Loucy (cell line): ENCODE measurements around the gene LPP.

Source experiments
- H2AFZ ChIP-seq: fragments of 200-600 bp; sonication (generic); 2 replicates; pipeline ENCODE4 v1.6.0; 2016; ENCODE audit warnings: antibody characterized with exemption, mild to moderate bottlenecking, low read length, moderate library complexity
- H3F3A ChIP-seq: fragments of 200-600 bp; 2 replicates; pipeline ENCODE4 v1.6.0; 2016; ENCODE audit warnings: antibody characterized with exemption, low read depth, mild to moderate bottlenecking
- H3K27me3 ChIP-seq: fragments of 200-600 bp; sonication (generic); 2 replicates; pipeline ENCODE4 v1.6.1; 2014; ENCODE audit warnings: low read length, mild to moderate bottlenecking; ENCODE audit not compliant: insufficient read depth, poor library complexity, severe bottlenecking
- H3K36me3 ChIP-seq: fragments of 200-600 bp; sonication (generic); 2 replicates; pipeline ENCODE4 v1.6.1; 2016; ENCODE audit warnings: low read length; ENCODE audit not compliant: insufficient read depth
- H3K4me1 ChIP-seq: fragments of 200-600 bp; sonication (generic); 2 replicates; pipeline ENCODE4 v1.5.1; 2014; ENCODE audit warnings: low read length, mild to moderate bottlenecking; ENCODE audit not compliant: insufficient read depth, poor library complexity, severe bottlenecking
- H3K4me2 ChIP-seq: fragments of 200-600 bp; sonication (generic); 2 replicates; pipeline ENCODE4 v1.6.0; 2014; ENCODE audit warnings: antibody characterized with exemption, low read length, low read depth, mild to moderate bottlenecking; ENCODE audit not compliant: poor library complexity, severe bottlenecking
- H3K4me3 ChIP-seq: fragments of 200-600 bp; sonication (generic); 2 replicates; pipeline ENCODE4 v1.5.1; 2014; ENCODE audit warnings: low read length, mild to moderate bottlenecking, mixed read lengths; ENCODE audit not compliant: poor library complexity, severe bottlenecking
- H3K79me2 ChIP-seq: fragments of 200-600 bp; sonication (generic); 2 replicates; pipeline ENCODE4 v1.6.1; 2014; ENCODE audit warnings: low read length; ENCODE audit not compliant: insufficient read depth
- H3K9ac ChIP-seq: fragments of 200-600 bp; sonication (generic); 2 replicates; pipeline ENCODE4 v1.6.0; 2014; ENCODE audit warnings: mild to moderate bottlenecking, low read depth, low read length, moderate library complexity; ENCODE audit not compliant: poor library complexity, severe bottlenecking
- H3K9me2 ChIP-seq: fragments of 200-600 bp; sonication (generic); replicated peaks from 2 replicates; pipeline ENCODE4 v1.6.1; 2016; ENCODE audit warnings: low read depth, low read length, mixed read lengths
- H3K9me3 ChIP-seq: fragments of 200-600 bp; sonication (generic); 2 replicates; pipeline ENCODE4 v1.6.1; 2014; ENCODE audit warnings: mild to moderate bottlenecking, antibody characterized with exemption, low read length, low read depth; ENCODE audit not compliant: insufficient read depth
- H4K20me1 ChIP-seq: fragments of 200-600 bp; sonication (generic); 2 replicates; pipeline ENCODE4 v1.6.0; 2014; ENCODE audit warnings: antibody characterized with exemption, low read length, mild to moderate bottlenecking; ENCODE audit not compliant: insufficient read depth, poor library complexity, severe bottlenecking
- EZH2phosphoT487 ChIP-seq: fragments of 200-600 bp; IDR thresholded peaks from 2 replicates; pipeline ENCODE4 v1.6.1; 2018; ENCODE audit warnings: antibody characterized with exemption, mild to moderate bottlenecking, moderate library complexity, borderline replicate concordance
- TF ChIP-seq, protein P1 (sequence below): fragments of 200-600 bp; sonication (generic); conservative IDR thresholded peaks from 2 replicates; pipeline ENCODE4 v1.5.1; 2014; ENCODE audit warnings: mild to moderate bottlenecking, antibody characterized with exemption, low read length

The LPP gene

DNA sequence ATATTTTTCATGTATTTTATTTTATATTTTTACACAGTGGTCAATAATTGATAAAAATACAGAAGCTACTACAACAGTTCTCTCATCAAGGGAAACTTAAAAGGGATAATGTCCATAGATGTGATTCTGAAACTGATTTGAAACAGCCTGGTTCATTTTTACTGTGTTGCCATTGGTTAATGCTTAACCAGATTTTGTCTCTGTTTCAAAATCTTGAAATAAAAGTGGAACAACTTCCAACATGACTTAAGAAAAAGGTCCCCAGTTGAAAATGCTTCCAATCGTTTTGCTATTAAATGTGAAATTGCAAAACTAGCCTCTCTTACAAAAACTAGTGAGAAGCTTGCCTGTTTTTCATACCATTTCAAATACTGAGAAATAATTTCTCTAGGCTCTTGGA, 240.7 kb downstream of the LPP start:
- Histone ChIP-seq H3K4me1 (no peaks in the 10 kb centered on the region), H3K79me2 (no peaks in the 10 kb centered on the region), H4K20me1 (no peaks in the 10 kb centered on the region), H3K9me3 (no peaks in the 10 kb centered on the region), H3F3A (no peaks in the 10 kb centered on the region), H3K9ac (no peak overlapping the region), H2AFZ (no peak overlapping the region), H3K4me3 (no peak overlapping the region), H3K9me2 (no peaks in the 10 kb centered on the region), H3K36me3 (no peaks in the 10 kb centered on the region), H3K27me3 (no peaks in the 10 kb centered on the region), H3K4me2 (no peak overlapping the region)
- TF ChIP-seq, protein P1, sequence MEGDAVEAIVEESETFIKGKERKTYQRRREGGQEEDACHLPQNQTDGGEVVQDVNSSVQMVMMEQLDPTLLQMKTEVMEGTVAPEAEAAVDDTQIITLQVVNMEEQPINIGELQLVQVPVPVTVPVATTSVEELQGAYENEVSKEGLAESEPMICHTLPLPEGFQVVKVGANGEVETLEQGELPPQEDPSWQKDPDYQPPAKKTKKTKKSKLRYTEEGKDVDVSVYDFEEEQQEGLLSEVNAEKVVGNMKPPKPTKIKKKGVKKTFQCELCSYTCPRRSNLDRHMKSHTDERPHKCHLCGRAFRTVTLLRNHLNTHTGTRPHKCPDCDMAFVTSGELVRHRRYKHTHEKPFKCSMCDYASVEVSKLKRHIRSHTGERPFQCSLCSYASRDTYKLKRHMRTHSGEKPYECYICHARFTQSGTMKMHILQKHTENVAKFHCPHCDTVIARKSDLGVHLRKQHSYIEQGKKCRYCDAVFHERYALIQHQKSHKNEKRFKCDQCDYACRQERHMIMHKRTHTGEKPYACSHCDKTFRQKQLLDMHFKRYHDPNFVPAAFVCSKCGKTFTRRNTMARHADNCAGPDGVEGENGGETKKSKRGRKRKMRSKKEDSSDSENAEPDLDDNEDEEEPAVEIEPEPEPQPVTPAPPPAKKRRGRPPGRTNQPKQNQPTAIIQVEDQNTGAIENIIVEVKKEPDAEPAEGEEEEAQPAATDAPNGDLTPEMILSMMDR, result no peak
- no peak for TF ChIP-seq EZH2phosphoT487

DNA sequence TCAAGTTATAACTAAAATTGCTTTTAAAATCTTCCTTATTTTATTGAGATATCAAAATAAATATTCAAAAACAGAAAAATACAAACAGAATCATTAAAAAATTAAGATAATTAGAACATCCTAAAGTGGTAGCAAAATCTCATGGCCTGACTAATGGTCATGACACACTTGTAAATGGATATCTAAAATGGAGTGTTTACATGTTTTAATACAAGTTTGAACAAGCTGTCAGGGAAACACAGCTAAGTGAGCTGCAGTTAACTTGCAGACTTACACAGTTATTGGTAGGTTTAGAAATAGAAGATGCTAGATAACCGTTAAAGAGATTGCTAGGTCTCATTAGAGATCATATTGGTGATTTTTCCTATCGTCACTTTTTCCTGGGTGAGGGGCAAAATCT, 242.3 kb downstream of the LPP start:
- TF ChIP-seq, protein P1, result no peak
- TF ChIP-seq EZH2phosphoT487, result no peak
- Histone ChIP-seq H2AFZ (no peak overlapping the region), H3K9me2 (no peaks in the 10 kb centered on the region), H3K4me3 (no peak overlapping the region), H3F3A (no peaks in the 10 kb centered on the region), H4K20me1 (no peaks in the 10 kb centered on the region), H3K4me2 (no peak overlapping the region), H3K9ac (no peak overlapping the region), H3K4me1 (peaks cover 9% of the 10 kb centered on the region), H3K27me3 (no peaks in the 10 kb centered on the region), H3K36me3 (no peaks in the 10 kb centered on the region), H3K79me2 (no peaks in the 10 kb centered on the region), H3K9me3 (no peaks in the 10 kb centered on the region)

GRCh38 chr3:188396900-188397299, 242.9 kb downstream of the LPP start:
- H3K9me3 ChIP-seq, result no peaks in the 10 kb centered on the region
- H3F3A ChIP-seq, result no peaks in the 10 kb centered on the region
- no peak overlapping the region for H2AFZ ChIP-seq
- no peak overlapping the region for H3K9ac ChIP-seq
- no peaks in the 10 kb centered on the region for H3K27me3 ChIP-seq
- H3K4me3 ChIP-seq, result no peak overlapping the region
- no peak overlapping the region for H3K4me2 ChIP-seq
- no peaks in the 10 kb centered on the region for H3K9me2 ChIP-seq
- H3K4me1 ChIP-seq, result peaks cover 13% of the 10 kb centered on the region
- no peaks in the 10 kb centered on the region for H3K36me3 ChIP-seq
- no peaks in the 10 kb centered on the region for H4K20me1 ChIP-seq
- TF ChIP-seq, protein P1, result no peak
- TF ChIP-seq EZH2phosphoT487, result no peak
- H3K79me2 ChIP-seq, result no peaks in the 10 kb centered on the region
